C4-2B (cell line): ENCODE data around the gene CILP.
"Not testable (repeated sequence)": the region's sequence is repeated elsewhere in the genome, so short reads cannot be mapped to it uniquely, and the experiment has no call there.

Source experiments
- H3K27ac ChIP-seq: fragments of 450-650 bp; 2 replicates; pipeline ENCODE4 v1.5.1; 2017
- CTCF ChIP-seq: fragments of 450-650 bp; conservative IDR thresholded peaks from 2 replicates; pipeline ENCODE4 v1.5.1; 2017; ENCODE audit warnings: mild to moderate bottlenecking
- ZFX ChIP-seq: fragments of 450-650 bp; IDR thresholded peaks from 2 replicates; pipeline ENCODE4 v1.6.1; 2017

The CILP gene

GRCh38 chr15:65233696-65234095 is 22.4 kb upstream of the CILP start:
- no peak overlapping the region for H3K27ac ChIP-seq
- TF ChIP-seq ZFX, result no peak
- TF ChIP-seq CTCF, result no peak

- H3K27ac ChIP-seq, result no peak overlapping the region
- TF ChIP-seq CTCF, result no peak
- TF ChIP-seq ZFX, result no peak
These were observed 21.2 kb upstream of the CILP start for GRCh38 chr15:65232520-65232919.

GRCh38 chr15:65231306-65231705 is 20.0 kb upstream of the CILP start:
- TF ChIP-seq ZFX, result no peak
- no peak for TF ChIP-seq CTCF
- H3K27ac ChIP-seq, result no peak overlapping the region

GRCh38 chr15:65226901-65227300 is 15.6 kb upstream of the CILP start:
- not testable (repeated sequence) for H3K27ac ChIP-seq

- H3K27ac ChIP-seq, result no peak overlapping the region
- no peak for TF ChIP-seq CTCF
These were observed 14.9 kb upstream of the CILP start for GRCh38 chr15:65226221-65226620.

GRCh38 chr15:65223996-65224395 is 12.7 kb upstream of the CILP start:
- no peak overlapping the region for H3K27ac ChIP-seq
- TF ChIP-seq ZFX, result no peak
- no peak for TF ChIP-seq CTCF

- TF ChIP-seq CTCF (no peak), ZFX (no peak)
- H3K27ac ChIP-seq, result no peak overlapping the region
These were observed 11.6 kb upstream of the CILP start for GRCh38 chr15:65222891-65223290.

- H3K27ac ChIP-seq, result no peak overlapping the region
- TF ChIP-seq CTCF, result no peak
- TF ChIP-seq ZFX, result no peak
These were observed 10.4 kb upstream of the CILP start for GRCh38 chr15:65221697-65222096.
